A673 (cell line): Measurements from ENCODE around the gene AKAP8. TPM values are rescaled to one million over a fixed set of nuclear protein-coding genes. Genes with fewer than 3 reads are reported as not detected.

Experiments used
- BruUV-seq: library from RNA; stranded (reverse); fragments of 400-500 nt; replicated peaks from 2 replicates; lab custom pipeline; 2021; lab: Mats Ljungman, UMichigan
- CTCF ChIA-PET: fragments of 300-600 bp; sonication (Branson Sonifier 250); formaldehyde crosslinking; loops from one replicate; lab custom pipeline; 2022; ENCODE audit warnings: antibody characterized with exemption; lab: Charles Lee
- POLR2A ChIA-PET: fragments of 300-600 bp; sonication (Branson Sonifier 250); formaldehyde crosslinking; loops from one replicate; lab custom pipeline; 2022; ENCODE audit warnings: antibody characterized with exemption; ENCODE audit not compliant: low non-redundant PET; lab: Charles Lee
- DNase-seq: peaks from one replicate; pipeline ENCODE4 v3.0.0-alpha.2; 2015; ENCODE audit warnings: low spot score
- H3K27ac ChIP-seq: fragments of 200-600 bp; sonication (generic); 2 replicates; pipeline ENCODE4 v1.5.1; 2016; ENCODE audit warnings: mixed run types, low read depth, mild to moderate bottlenecking, mixed read lengths, antibody characterized with exemption, low read length; ENCODE audit not compliant: poor library complexity, severe bottlenecking
- H3K27me3 ChIP-seq: fragments of 200-600 bp; sonication (generic); replicated peaks from 2 replicates; pipeline ENCODE4 v1.6.1; 2017; ENCODE audit warnings: mixed run types, low read depth, mild to moderate bottlenecking, mixed read lengths, antibody characterized with exemption, low read length; ENCODE audit not compliant: insufficient read depth, poor library complexity
- H3K36me3 ChIP-seq: fragments of 200-600 bp; sonication (generic); 2 replicates; pipeline ENCODE4 v1.6.1; 2016; ENCODE audit warnings: mixed run types, mild to moderate bottlenecking, mixed read lengths, antibody characterized with exemption, low read length; ENCODE audit not compliant: insufficient read depth, poor library complexity, severe bottlenecking
- H3K4me1 ChIP-seq: fragments of 200-600 bp; sonication (generic); 2 replicates; pipeline ENCODE4 v1.6.1; 2017; ENCODE audit warnings: mixed run types, mild to moderate bottlenecking, mixed read lengths, antibody characterized with exemption, low read length; ENCODE audit not compliant: insufficient read depth, poor library complexity, severe bottlenecking
- H3K4me3 ChIP-seq: fragments of 200-600 bp; sonication (generic); 2 replicates; pipeline ENCODE4 v1.5.1; 2016; ENCODE audit warnings: low read depth, mixed run types, mild to moderate bottlenecking, mixed read lengths, low read length; ENCODE audit not compliant: poor library complexity, severe bottlenecking
- H3K9me3 ChIP-seq: fragments of 200-600 bp; sonication (generic); 2 replicates; pipeline ENCODE4 v1.6.1; 2016; ENCODE audit warnings: mixed run types, low read depth, mild to moderate bottlenecking, mixed read lengths, antibody characterized with exemption, low read length; ENCODE audit not compliant: poor library complexity, severe bottlenecking
- EZH2 ChIP-seq: fragments of 200-600 bp; sonication (generic); IDR thresholded peaks from 2 replicates; pipeline ENCODE4 v1.6.1; 2017; ENCODE audit warnings: borderline replicate concordance, low read depth, mild to moderate bottlenecking, mixed read lengths, antibody characterized with exemption, low read length; ENCODE audit not compliant: poor library complexity, severe bottlenecking
- intact Hi-C: fragments of 100-400 bp; cut with micrococcal nuclease; formaldehyde crosslinking; loops from one replicate; pipeline ENCODE4 v1.10.0; 2022; ENCODE audit not compliant: unreplicated experiment
- total RNA-seq: library from RNA; stranded (reverse); gene quantifications from 2 replicates; pipeline ENCODE4 v1.2.3, GENCODE V29; 2021
- TF ChIP-seq, protein P1 (sequence below): fragments of 300-800, 200-600 bp; sonication (generic); conservative IDR thresholded peaks from 2 replicates; pipeline ENCODE4 v1.5.1; 2017; ENCODE audit warnings: low read depth, mild to moderate bottlenecking, antibody characterized with exemption, low read length, moderate library complexity, mixed read lengths

Gene AKAP8
- total RNA-seq, 1 experiment from 2014 or later = 48.4 TPM

DNA sequence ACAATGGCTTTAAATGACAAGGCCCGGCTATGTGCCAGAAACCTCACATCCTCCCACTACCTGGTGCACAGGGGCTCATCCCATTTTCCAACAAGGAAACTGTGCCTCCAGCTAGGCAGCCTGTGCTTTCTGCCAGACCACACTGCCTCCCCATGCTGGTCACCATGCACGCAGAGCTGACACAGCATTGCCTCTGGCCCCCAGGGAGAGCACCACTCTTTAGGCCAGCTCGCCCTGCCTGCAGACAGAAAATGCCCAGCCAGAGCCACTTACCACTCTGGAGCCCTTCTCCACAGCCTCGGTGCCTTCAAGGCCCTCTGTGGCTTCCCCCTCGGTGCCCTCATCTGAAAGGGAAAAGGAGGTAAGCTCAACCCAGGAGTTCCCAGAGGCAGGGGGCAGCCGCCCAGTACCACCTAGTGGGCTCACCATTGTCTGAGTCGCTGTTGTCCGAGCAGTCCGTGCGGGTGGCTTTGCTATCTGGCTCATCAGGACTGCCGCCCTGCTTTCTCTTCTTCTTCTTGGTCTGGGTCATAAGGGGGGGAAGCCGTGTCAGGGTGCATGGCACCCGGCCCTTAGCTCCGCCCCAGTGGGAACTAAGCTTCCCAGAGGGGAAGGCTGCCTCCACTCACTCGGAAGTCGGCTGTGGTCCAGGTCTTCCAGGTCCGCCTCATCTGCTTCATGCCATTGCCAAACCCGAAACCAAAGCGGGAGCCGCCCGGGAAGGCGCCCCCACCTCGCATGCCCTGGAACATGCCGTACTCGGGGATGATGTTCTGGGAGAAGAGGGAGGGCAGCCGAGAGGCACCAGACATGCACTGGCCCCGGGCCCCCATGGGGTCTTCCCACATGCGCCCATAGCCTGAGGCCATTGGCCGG, 21.2 kb upstream of the AKAP8 start:
- BruUV-seq = TSS peak; percentile 15
- H3K36me3 ChIP-seq = peaks cover 70% of the 10 kb centered on the region
- no peak overlapping the region for H3K27ac ChIP-seq
- no peaks in the 10 kb centered on the region for H3K9me3 ChIP-seq
- H3K27me3 ChIP-seq = no peaks in the 10 kb centered on the region
- H3K4me1 ChIP-seq = peaks cover 4% of the 10 kb centered on the region
- no peak for DNase-seq
- TF ChIP-seq, protein P1, sequence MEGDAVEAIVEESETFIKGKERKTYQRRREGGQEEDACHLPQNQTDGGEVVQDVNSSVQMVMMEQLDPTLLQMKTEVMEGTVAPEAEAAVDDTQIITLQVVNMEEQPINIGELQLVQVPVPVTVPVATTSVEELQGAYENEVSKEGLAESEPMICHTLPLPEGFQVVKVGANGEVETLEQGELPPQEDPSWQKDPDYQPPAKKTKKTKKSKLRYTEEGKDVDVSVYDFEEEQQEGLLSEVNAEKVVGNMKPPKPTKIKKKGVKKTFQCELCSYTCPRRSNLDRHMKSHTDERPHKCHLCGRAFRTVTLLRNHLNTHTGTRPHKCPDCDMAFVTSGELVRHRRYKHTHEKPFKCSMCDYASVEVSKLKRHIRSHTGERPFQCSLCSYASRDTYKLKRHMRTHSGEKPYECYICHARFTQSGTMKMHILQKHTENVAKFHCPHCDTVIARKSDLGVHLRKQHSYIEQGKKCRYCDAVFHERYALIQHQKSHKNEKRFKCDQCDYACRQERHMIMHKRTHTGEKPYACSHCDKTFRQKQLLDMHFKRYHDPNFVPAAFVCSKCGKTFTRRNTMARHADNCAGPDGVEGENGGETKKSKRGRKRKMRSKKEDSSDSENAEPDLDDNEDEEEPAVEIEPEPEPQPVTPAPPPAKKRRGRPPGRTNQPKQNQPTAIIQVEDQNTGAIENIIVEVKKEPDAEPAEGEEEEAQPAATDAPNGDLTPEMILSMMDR = no peak
- TF ChIP-seq EZH2 = no peak
- no peak overlapping the region for H3K4me3 ChIP-seq
- intact Hi-C loops = no loop called here
- ChIA-PET CTCF (no interaction called here), POLR2A (no interaction called here)

DNA sequence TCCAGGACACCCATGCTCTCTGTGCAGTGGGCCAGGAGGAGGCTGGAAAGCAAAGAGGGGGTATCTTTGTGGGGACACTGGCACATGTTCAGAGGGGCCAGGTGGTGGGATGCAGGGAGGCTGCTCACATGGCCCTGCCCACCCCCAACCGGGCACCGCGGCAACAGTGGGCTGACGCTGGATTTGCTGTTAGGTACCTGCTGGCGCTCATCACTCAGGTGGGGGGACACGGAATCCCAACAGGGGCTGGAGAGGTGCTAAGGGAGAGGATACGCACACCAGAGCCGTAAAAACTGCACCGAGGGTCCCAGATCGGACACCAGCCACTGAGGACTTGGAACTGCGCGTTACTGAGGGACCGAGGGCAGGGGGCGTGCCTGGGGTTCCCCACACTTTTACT, 20.0 kb upstream of the AKAP8 start:
- Histone ChIP-seq H3K9me3 (no peaks in the 10 kb centered on the region), H3K36me3 (peaks cover 73% of the 10 kb centered on the region), H3K4me1 (peaks cover 2% of the 10 kb centered on the region), H3K27ac (no peak overlapping the region), H3K4me3 (no peak overlapping the region), H3K27me3 (no peaks in the 10 kb centered on the region)
- no peak for TF ChIP-seq EZH2
- TF ChIP-seq, protein P1 = no peak
- no peak for DNase-seq
- BruUV-seq = no TSS peak
- CTCF ChIA-PET = no interaction called here
- intact Hi-C loops = no loop called here
- POLR2A ChIA-PET = no interaction called here

DNA sequence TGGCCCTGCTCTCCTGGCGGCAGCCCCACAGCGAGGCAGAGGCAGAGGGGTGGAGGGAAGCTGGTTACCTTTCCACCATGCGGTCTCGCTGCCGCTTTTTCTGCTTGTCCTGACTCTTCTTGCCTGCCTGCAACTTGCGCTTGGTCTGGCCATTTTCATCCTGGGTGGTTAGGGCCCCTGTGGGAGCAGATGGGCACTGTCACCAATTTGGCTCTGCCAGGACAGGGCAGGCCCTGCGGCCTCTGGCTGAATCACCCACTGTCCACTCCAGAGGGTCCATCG, 19.6 kb upstream of the AKAP8 start:
- TF ChIP-seq, protein P1 = no peak
- TF ChIP-seq EZH2 = no peak
- POLR2A ChIA-PET = no interaction called here
- H3K4me3 ChIP-seq = no peak overlapping the region
- no peaks in the 10 kb centered on the region for H3K4me1 ChIP-seq
- BruUV-seq = no TSS peak
- no peaks in the 10 kb centered on the region for H3K9me3 ChIP-seq
- H3K27me3 ChIP-seq = no peaks in the 10 kb centered on the region
- H3K27ac ChIP-seq = no peak overlapping the region
- DNase-seq = no peak
- intact Hi-C loops = no loop called here
- CTCF ChIA-PET = no interaction called here
- peaks cover 78% of the 10 kb centered on the region for H3K36me3 ChIP-seq
